A549 (cell line): ENCODE results near the gene UBAP2. TPM values are rescaled to one million over a fixed set of nuclear protein-coding genes. Genes with fewer than 3 reads are reported as not detected.

Experiments used
- ATAC-seq, 2 experiments: fragments of 200-7000 bp in 1 of 2; fragments of >200 bp in 1 of 2; cut with Nextera tagmentation in 1 of 2; cut with Tn5 transposase in 1 of 2; 3 replicates each; pipeline versions ENCODE4 v1.8.0 to v1.9.1; 2018 to 2020; ENCODE audit warnings: mild to moderate bottlenecking in 1 of 2, moderate library complexity in 1 of 2
- CTCF ChIA-PET: fragments of 300-600 bp; sonication (Branson Sonifier 250); formaldehyde crosslinking; extraction: SDS; loops from one replicate; lab custom pipeline; 2021; ENCODE audit warnings: antibody characterized with exemption, inconsistent platforms; lab: Yijun Ruan, JAX
- POLR2A ChIA-PET: fragments of 350-600 bp; formaldehyde crosslinking; extraction: SDS; loops from one replicate; lab custom pipeline; 2021; ENCODE audit warnings: antibody characterized with exemption, inconsistent platforms; lab: Yijun Ruan, JAX
- DNase-seq, 2 experiments: peaks; one replicate each; pipeline versions ENCODE4 v3.0.0 to v3.0.0-alpha.2; 2011 to 2016; ENCODE audit warnings: low read depth in 1 of 2, low spot score in 1 of 2
- FAIRE-seq: peaks from 2 replicates; lab custom pipeline; 2011; peaks lifted over from hg19 to GRCh38; lab: Jason Lieb, UNC
- H3K27ac ChIP-seq, 2 experiments: fragments of >200 bp; sonication (Bioruptor Twin); formaldehyde crosslinking; 3 replicates each; pipeline ENCODE4 v1.5.1; 2016 to 2017
- H3K4me1 ChIP-seq: fragments of >200 bp; sonication (Bioruptor Twin); formaldehyde crosslinking; 3 replicates; pipeline ENCODE4 v1.6.1; 2016
- H3K4me2 ChIP-seq: fragments of >200 bp; sonication (Bioruptor Twin); formaldehyde crosslinking; 3 replicates; pipeline ENCODE4 v1.6.1; 2016
- H3K4me3 ChIP-seq: fragments of >200 bp; sonication (Bioruptor Twin); formaldehyde crosslinking; 3 replicates; pipeline ENCODE4 v1.5.1; 2016
- H3K9me3 ChIP-seq: fragments of >200 bp; sonication (Bioruptor Twin); formaldehyde crosslinking; 3 replicates; pipeline ENCODE4 v1.6.1; 2016
- ATOH8 ChIP-seq: fragments of 250-450 bp; sonication (Bioruptor Pico); IDR thresholded peaks from 2 replicates; pipeline ENCODE4 v1.5.0; 2020; ENCODE audit warnings: low read depth, mild to moderate bottlenecking, moderate library complexity
- CBX2 ChIP-seq: fragments of 200-600 bp; sonication (generic); IDR thresholded peaks from 2 replicates; pipeline ENCODE4 v1.6.1; 2016; ENCODE audit warnings: low read depth, mild to moderate bottlenecking, borderline replicate concordance
- CBX8 ChIP-seq: fragments of 200-600 bp; sonication (generic); IDR thresholded peaks from 2 replicates; pipeline ENCODE4 v1.6.1; 2016
- GATA3 ChIP-seq: IDR thresholded peaks from 2 replicates; pipeline ENCODE4 v1.6.1; 2012; ENCODE audit warnings: borderline replicate concordance
- JUN ChIP-seq, 2 experiments: fragments of >200 bp; sonication (Bioruptor Twin); formaldehyde crosslinking; IDR thresholded peaks; 2 replicates in 1 of 2; 3 replicates in 1 of 2; pipeline ENCODE4 v1.6.1; 2016 to 2017
- JUNB ChIP-seq: fragments of >200 bp; sonication (Bioruptor Twin); formaldehyde crosslinking; IDR thresholded peaks from 2 replicates; pipeline ENCODE4 v1.6.1; 2016
- MAZ ChIP-seq: fragments of 150-350 bp; IDR thresholded peaks from 2 replicates; pipeline ENCODE4 v1.6.1; 2014; ENCODE audit warnings: antibody characterized with exemption, low read depth, low read length, borderline replicate concordance
- NFE2L2 ChIP-seq: fragments of 150-350 bp; conservative IDR thresholded peaks from 2 replicates; pipeline ENCODE4 v1.6.1; 2014; ENCODE audit warnings: low read length
- POLR2A ChIP-seq: IDR thresholded peaks from 2 replicates; pipeline ENCODE4 v1.6.1; 2012; ENCODE audit warnings: mild to moderate bottlenecking, low read length
- POLR2AphosphoS2 ChIP-seq: conservative IDR thresholded peaks from 2 replicates; pipeline ENCODE4 v1.6.1; 2012; ENCODE audit warnings: low read length, improper control_type of control experiment, inconsistent platforms
- SMC3 ChIP-seq: fragments of >200 bp; sonication (Bioruptor Twin); formaldehyde crosslinking; IDR thresholded peaks from 3 replicates; pipeline ENCODE4 v1.6.1; 2018; ENCODE audit warnings: inconsistent platforms
- SREBF2 ChIP-seq: fragments of 450-650 bp; IDR thresholded peaks from 2 replicates; pipeline ENCODE4 v1.6.1; 2014; ENCODE audit warnings: mild to moderate bottlenecking, moderate library complexity
- ZSCAN20 ChIP-seq: fragments of 250-450 bp; sonication (Bioruptor Pico); IDR thresholded peaks from 2 replicates; pipeline ENCODE4 v1.8.0; 2022; ENCODE audit warnings: mild to moderate bottlenecking, moderate library complexity
- WGBS: methylation state at CpG from one replicate; pipeline ENCODE4 v1.1.6; 2017; ENCODE audit errors: missing lambda C conversion rate; 5-methylcytosine and 5-hydroxymethylcytosine counted together
- polyA plus RNA-seq, 4 experiments: library from polyadenylated mRNA; depleted of rRNA in 3 of 4; stranded (reverse); fragments of >200 nt; fragmentation: RNase III in 1 of 4; extraction: RNeasy Plus Mini Kit Qiagen cat#74134 plus additional on column Dnase treatment in 1 of 4; gene quantifications; 2 replicates in 3 of 4; 3 replicates in 1 of 4; pipeline ENCODE4 v1.2.3, GENCODE V29; 2011 to 2017
- TF ChIP-seq, protein P1 (sequence below): fragments of 250-450 bp; sonication (Bioruptor Pico); IDR thresholded peaks from 2 replicates; pipeline ENCODE4 v1.5.0; 2021; ENCODE audit warnings: mild to moderate bottlenecking, moderate library complexity, borderline replicate concordance
- TF ChIP-seq, protein P2 (sequence below): fragments of 150-350 bp; IDR thresholded peaks from 2 replicates; pipeline ENCODE4 v1.6.1; 2014; ENCODE audit warnings: low read depth, mild to moderate bottlenecking, low read length

UBAP2 gene
- polyA plus RNA-seq, 2 of the 4 experiments (the other 2 are of a cell fraction), result 25.0 to 29.5 TPM

DNA sequence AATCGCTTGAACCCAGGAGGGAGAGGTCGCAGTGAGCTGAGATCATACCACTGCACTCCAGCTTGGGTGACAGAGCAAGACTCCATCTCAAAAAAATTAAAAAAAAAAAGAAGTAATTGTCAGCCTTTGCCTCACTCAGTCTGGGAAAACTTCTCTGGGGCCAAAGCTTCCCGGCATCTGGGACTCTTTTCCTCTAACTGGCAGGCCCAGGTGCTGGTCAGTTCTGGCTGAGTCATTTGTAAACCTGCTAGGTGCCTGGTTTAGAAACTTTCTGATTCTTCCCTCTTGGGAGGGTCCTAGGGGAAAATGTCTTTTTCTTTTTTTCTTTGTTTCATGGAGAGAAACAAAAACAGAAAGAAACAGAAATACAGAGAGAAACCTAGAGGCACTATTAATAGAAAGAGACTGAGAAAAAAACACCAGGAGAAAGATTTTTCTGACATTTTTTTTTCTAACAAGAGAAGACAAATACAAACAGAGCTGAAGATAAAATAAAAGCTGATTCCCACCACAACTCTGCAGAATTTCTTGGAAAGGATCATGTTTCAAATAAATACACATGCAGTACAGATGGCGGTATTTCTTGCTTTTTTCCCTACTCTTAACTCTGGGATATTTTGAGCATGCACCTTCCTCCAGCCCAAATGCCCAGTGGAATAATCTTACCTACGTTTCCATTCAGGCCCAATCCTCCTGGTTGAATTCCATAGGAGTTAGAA lies 22.1 kb upstream of the UBAP2 start:
- H3K4me1 ChIP-seq, result peaks cover 22% of the 10 kb centered on the region
- H3K4me2 ChIP-seq, result no peak overlapping the region
- H3K27ac ChIP-seq, result no peak overlapping the region
- H3K4me3 ChIP-seq, result no peak overlapping the region
- CTCF ChIA-PET, result interaction anchor here (1.1 to 6.8 kb wide), 3 partner anchors 9 to 309 kb away, joined by 3 to 125 read pairs (median 4); no protein-coding TSS in a partner anchor
- no peaks in the 10 kb centered on the region for H3K9me3 ChIP-seq
- POLR2A ChIA-PET, result no interaction called here
- DNase-seq (no peak), FAIRE-seq (no peak), ATAC-seq (no peak)
- WGBS, result 91% methylated on average over 5 of the region's 5 CpGs
- TF ChIP-seq, protein P1, sequence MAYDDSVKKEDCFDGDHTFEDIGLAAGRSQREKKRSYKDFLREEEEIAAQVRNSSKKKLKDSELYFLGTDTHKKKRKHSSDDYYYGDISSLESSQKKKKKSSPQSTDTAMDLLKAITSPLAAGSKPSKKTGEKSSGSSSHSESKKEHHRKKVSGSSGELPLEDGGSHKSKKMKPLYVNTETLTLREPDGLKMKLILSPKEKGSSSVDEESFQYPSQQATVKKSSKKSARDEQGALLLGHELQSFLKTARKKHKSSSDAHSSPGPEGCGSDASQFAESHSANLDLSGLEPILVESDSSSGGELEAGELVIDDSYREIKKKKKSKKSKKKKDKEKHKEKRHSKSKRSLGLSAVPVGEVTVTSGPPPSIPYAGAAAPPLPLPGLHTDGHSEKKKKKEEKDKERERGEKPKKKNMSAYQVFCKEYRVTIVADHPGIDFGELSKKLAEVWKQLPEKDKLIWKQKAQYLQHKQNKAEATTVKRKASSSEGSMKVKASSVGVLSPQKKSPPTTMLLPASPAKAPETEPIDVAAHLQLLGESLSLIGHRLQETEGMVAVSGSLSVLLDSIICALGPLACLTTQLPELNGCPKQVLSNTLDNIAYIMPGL (CRISPR knock-in tag), result no peak
- TF ChIP-seq ZSCAN20 (CRISPR knock-in tag) (no peak), POLR2AphosphoS2 (no peak), SREBF2 (no peak), MAZ (no peak), NFE2L2 (no peak), CBX2 (no peak), ATOH8 (CRISPR knock-in tag) (no peak), GATA3 (no peak), JUNB (no peak)
- TF ChIP-seq, protein P2, sequence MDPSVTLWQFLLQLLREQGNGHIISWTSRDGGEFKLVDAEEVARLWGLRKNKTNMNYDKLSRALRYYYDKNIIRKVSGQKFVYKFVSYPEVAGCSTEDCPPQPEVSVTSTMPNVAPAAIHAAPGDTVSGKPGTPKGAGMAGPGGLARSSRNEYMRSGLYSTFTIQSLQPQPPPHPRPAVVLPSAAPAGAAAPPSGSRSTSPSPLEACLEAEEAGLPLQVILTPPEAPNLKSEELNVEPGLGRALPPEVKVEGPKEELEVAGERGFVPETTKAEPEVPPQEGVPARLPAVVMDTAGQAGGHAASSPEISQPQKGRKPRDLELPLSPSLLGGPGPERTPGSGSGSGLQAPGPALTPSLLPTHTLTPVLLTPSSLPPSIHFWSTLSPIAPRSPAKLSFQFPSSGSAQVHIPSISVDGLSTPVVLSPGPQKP, result no peak

DNA sequence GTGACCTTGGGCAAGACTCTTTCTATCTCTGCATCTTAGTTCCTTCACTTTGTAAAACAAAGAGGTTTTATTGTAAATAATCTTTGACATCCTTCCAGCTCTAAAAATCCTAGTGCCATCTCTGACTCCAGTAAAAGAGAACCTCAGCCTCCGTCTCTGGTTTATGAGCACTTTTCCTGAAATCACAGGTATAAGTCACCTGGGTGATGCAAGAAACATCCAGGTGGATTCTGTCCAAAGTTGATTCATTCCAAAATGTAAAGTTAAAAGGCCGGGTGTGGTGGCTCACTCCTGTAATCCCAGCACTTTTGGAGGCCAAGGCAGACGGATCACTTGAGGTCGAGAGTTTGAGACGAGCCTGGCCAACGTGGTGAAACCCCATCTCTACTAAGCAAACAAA lies 21.1 kb upstream of the UBAP2 start:
- no peak for FAIRE-seq
- WGBS, result 87% methylated on average over 6 of the region's 6 CpGs
- no peak for DNase-seq

DNA sequence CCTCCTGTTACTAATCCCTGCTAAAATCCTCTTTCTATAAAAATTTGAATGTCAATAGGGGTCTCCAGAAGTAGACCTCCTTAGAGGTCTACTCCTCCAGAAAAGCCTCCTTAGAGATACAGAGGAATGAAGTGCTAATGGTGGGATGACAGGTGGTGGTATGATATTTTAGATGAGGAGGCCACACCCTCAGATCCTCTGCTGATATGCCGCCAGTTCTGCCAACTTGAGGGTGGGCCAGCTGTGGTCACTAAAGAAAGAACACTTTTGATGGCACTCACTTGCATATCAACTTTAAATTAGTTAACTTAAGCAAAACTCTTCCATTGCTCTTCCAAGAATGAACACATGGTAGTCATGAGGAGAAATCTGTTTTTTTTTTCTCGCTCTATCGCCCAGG lies 16.9 kb upstream of the UBAP2 start:
- H3K9me3 ChIP-seq, result no peaks in the 10 kb centered on the region
- DNase-seq (no peak), FAIRE-seq (no peak), ATAC-seq (no peak)
- no peak for TF ChIP-seq POLR2A
- 95% methylated on average over 3 of the region's 3 CpGs for WGBS
- ChIA-PET CTCF (interaction anchor here (0.7 to 3.5 kb wide), 5 partner anchors 8 to 266 kb away, joined by 3 to 24 read pairs (median 4); no protein-coding TSS in a partner anchor), POLR2A (no interaction called here)
- no peak overlapping the region for H3K4me2 ChIP-seq
- no peak overlapping the region for H3K4me3 ChIP-seq
- H3K4me1 ChIP-seq, result no peaks in the 10 kb centered on the region
- H3K27ac ChIP-seq, result no peak overlapping the region

More for the DNA sequence above, 21.1 kb upstream of the UBAP2 start:
- no peak overlapping the region for H3K4me3 ChIP-seq
- ChIA-PET CTCF (no interaction called here), POLR2A (no interaction called here)
- peaks cover 22% of the 10 kb centered on the region for H3K4me1 ChIP-seq
- no peak for ATAC-seq
- TF ChIP-seq SMC3 (no peak), CBX8 (no peak), JUN (IDR thresholded peaks at IDR 0.05) (no peak)
- TF ChIP-seq, protein P2, result no peak
- H3K27ac ChIP-seq, result no peak overlapping the region
- H3K9me3 ChIP-seq, result no peaks in the 10 kb centered on the region
- no peak overlapping the region for H3K4me2 ChIP-seq
